Activated effector memory CD4-positive, alpha-beta T cell treated with Interleukin-2 at 50 U/mL for 16 hours (primary cell): ENCODE data around the gene TRUB2.
"Not testable (repeated sequence)": the region's sequence is repeated elsewhere in the genome, so short reads cannot be mapped to it uniquely, and the experiment has no call there.

Source experiments
- DNase-seq: peaks from one replicate; pipeline ENCODE4 v3.0.0-alpha.2; 2020

The TRUB2 gene

GRCh38 chr9:128296340-128297220 lies 25.7 kb downstream of the TRUB2 start:
- DNase-seq = no peak

GRCh38 chr9:128294142-128294541 lies 28.1 kb downstream of the TRUB2 start:
- no peak for DNase-seq

DNA sequence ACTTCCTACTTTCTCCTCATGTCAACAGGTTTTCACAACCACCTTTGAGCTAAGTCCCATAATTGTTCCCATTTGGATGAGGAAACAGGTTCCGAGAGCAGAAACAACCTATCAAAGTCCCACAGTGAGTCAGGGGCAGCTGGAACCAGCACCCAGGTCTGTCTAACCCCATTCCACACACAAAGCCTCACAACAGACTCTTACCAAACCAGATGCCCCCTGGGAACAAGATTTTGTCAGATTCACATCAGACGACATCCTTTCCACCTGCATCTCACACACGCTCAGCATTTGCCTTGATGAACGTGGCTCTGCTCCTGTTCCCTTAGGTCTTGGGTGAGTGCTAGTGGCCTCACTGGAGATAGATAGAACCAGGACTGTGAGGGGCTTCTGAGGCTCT lies 29.2 kb downstream of the TRUB2 start:
- no peak for DNase-seq

GRCh38 chr9:128292009-128292408 lies 30.2 kb downstream of the TRUB2 start:
- DNase-seq = no peak

GRCh38 chr9:128288273-128289004 lies 33.8 kb downstream of the TRUB2 start:
- no peak for DNase-seq

- DNase-seq = no peak
These were observed 35.8 kb downstream of the TRUB2 start for GRCh38 chr9:128286440-128286839.

DNA sequence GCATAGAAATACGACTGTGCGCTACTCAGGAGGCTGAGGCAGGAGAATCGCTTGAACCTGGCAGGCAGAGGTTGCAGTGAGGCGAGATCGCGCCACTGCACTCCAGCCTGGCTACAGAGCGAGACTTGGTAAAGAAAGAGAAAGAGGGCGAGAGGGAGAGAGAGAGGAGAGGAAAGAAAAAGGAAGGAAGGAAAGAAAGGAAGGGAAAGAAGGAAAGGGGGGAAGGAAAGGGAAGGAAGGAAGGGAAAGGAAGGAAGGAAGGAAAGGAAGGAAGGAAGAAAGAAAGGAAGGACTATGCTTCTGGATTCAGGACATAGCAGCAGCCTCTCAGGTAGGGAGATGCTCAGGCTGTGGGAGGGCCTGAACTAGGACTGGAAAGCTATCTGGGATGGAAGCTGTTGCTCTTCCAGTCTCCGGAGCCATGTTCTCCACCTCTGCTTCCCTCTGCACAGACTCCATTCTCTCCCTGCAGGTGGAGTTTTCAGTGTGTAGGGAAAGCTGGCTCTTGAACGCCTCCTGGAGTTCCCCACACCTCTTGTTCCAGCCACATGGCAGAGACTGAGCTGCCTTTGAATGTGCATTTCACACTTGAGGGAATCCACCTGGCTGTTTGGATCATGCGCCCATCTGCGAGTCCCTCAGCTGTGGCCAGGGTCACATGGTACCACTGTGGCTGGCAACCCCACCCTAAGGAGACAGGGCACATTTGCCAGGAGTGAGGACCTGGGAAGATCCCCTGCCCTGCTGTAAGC lies 37.0 kb downstream of the TRUB2 start:
- no peak for DNase-seq

DNA sequence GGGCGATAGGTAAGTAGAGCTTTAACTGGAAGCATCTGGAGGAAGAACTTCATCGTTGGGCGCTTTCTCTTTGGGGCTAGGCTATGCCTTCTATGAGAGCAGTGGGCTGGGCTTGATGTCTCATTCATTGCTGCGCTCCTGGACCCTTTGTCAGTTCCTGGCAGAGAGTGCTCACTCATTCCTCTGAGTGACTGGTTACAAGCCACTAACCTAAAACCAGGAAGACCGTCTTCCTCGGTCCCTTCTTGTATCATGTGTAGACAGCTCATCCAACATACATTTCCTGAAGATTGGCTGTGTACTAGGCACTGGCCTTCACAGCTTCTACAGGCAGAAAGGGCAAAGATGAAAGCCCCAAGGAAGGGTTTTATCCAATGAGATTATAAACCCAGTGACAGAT lies 39.7 kb downstream of the TRUB2 start:
- DNase-seq = no peak

- no peak for DNase-seq
These were observed 42.1 kb downstream of the TRUB2 start for GRCh38 chr9:128280084-128280622.

DNA sequence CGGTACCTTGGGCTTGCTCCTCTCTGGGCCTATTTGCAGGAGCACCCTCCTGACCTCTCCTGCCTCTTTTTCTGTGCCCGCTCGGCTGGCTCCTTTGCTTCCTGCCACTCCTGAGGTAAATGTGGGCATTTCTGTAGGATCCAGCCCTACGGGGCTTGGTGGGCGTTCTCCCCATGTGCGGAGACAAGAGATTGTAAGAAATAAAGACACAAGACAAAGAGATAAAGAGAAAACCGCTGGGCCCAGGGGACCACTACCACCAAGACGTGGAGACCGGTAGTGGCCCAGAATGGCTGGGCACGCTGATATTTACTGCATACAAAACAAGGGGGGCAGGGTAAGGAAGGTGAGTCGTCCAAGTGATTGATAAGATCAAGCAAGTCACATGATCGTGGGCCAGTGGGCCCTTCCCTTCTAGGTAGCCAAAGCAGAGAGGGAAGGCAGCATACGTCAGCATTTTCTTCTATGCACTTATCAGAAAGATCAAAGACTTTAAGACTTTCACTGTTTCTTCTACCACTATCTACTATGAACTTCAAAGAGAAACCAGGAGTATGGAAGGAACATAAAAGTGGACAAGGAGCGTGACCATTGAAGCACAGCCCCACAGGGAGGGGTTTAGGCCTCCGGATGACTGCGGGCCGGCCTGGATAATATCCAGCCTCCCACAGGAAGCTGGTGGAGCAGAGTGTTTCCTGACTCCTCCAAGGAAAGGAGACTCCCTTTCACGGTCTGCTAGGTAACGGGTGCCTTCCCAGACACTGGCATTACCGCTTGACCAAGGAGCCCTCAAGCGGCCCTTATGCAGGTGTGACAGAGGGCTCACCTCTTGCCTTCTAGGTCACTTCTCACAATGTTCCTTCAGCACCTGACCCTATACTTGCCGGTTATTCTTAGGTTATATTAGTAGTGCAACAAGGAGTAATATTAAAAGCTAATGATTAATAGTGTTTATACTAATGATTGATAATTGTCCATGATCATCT lies 42.9 kb downstream of the TRUB2 start:
- not testable (repeated sequence) for DNase-seq

DNA sequence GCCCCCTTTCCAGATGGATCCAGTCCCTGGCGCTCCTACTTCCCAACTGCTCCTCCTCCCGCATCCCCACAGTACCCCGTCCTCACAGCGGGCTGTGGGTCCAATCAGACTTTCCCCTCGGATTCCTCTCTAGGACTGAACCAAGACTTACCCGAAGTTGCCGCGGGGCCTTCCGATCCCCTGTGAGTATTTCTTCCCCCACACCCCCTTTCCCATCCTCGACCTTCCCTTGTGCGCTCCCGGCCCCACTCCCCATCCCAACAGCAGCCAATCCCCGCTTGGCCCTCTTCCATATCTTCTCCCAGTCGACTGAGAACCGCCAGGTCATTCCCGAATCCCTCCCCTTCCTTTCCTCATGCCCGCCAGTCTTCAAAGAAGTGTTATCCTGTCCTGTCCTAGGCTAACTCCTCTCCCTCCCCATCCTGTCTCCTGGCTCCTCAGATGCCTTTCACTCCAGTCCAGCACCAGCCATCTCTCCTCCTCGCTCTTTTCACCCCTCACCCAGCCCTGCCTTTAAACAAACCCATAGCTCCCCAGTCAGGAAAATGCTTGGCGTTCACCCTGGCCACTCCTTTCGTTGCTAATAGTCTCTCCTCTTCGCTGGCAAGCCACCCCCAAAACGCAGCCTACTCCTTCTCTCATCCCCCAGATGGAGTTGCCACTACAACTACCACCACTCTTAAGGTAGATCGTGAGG lies 45.5 kb downstream of the TRUB2 start:
- DNase-seq = no peak

- DNase-seq = peak; percentile 99
These were observed 46.2 kb downstream of the TRUB2 start, which contains the start of gene SWI5 for GRCh38 chr9:128276008-128276573. Gene SWI5 (plus strand): TSS chr9:128276276.

DNA sequence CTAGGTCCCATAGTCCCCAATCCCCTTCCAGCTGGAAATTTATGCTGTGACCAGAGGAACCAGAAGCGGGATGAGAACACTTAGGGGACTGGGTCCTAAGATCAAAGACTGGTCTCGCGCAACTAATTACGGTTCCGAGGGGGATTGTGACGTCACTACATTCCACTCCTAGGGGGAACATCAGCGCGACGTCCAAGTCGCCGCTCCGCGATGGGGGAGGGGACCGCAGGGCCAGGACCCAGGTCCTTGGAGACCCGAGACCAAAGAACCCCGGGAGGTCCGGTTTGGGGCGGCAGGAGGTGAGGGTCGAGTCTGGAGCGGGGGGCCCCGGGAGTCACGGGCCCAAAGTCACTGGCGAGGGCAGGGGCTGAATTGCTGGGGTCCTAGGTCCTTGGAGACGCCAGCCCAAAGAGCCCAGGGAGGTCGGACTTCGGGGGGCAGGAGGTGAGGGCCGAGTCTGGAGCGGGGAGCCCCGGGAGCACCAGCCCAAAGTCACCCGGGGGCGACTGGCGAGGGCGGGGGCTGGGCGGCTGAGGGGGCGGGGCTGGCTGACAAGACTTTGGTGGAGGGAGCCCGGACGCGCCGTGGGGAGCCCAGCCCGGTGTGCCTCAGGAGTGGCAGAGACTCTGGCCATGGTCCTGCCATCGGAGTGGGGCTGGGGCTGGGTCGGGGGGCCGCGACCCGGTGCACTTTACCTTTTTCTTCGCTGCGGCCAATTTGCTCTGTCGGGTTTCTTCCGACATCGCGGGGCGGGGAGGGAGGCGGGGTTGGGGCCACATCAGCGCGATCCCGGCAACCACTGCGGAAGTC lies 46.8 kb downstream of the TRUB2 start, which contains the start of gene GOLGA2:
TSS of gene GOLGA2 (minus strand) at position 810 of the 810 bp plus-strand sequence. CDS start at position 779, 31 bp downstream.
- DNase-seq = no peak

GRCh38 chr9:128274245-128274644 lies 48.0 kb downstream of the TRUB2 start:
- DNase-seq = no peak

- no peak for DNase-seq
These were observed 50.7 kb downstream of the TRUB2 start for GRCh38 chr9:128271512-128271911.

DNA sequence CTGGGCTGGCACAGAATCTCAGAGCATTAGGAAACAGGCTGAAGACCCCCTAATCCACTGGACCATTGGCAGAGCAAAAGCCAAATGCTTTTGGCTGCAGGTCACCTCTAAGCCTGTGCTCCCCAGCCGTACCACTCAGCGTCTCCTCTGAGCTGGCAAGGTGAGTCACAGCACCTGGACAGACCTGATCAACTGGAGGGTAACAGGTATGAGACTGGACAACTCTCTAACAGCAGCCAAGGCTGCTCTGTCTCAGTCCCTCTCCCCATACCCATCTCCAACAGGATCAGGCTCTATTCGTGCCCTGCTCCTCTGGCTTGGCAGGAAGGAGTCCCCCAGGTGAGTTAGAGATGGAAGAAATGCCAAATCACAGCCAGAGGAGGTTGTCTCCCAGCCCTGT lies 51.1 kb downstream of the TRUB2 start:
- DNase-seq = no peak

DNA sequence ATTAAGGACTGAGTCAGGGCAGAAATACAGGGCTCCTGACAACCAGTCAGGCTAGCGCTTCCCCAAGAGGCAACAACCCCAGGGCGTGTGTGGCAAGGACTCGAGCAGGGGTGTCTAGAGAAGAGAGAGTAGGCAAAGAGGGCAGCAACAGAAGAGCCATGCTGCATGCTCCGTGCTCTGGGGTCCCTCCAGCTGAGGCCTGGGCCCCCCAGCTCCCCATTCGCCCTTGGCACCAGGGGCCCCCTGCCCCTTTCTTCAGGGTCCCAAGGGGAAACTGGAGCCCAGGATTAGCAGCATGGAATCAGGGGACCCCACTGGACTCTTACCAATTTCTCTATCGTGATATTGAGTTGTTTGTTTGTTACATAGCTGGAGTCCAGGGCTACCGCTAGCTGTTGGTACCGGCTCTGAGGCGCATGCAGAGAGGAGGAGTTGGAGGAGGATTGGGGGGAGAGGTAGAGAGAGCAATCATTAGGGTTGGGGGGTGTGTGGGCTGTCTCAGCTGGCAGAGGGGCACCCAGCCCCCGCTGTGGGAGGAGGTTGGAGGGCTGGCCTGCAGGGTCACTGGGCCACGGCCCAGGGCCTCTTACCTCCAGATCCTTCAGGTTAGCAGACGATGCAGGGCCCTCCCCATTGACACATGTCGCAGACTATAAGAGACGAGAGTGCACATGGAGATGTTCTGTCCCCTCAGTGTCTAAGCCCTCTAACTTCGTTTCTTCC lies 55.2 kb downstream of the TRUB2 start:
- DNase-seq = no peak

- DNase-seq = no peak
These were observed 56.8 kb downstream of the TRUB2 start for GRCh38 chr9:128265348-128265847.

DNA sequence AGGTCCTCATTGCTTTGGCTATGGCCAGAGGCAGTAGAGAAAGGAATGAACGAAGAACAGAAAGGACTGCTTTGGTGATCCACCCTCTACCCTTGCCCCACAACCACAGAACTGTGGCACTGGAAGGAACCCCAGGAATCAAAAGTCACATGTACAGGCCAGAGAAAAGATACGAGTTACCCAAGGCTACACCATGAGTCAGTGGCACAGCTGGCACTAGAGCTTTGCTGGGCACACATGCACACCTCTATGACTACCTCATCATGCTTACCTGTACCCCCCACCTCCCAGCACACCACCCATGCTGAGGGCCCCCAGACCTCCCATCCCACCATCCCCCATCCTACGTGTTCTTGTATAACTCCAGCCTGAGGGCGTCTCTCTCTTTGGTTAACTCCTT lies 59.6 kb downstream of the TRUB2 start:
- DNase-seq = no peak
